ENCODE measurements around the gene STARD10.

Gene STARD10

GRCh38 chr11:72759468-72759985, 34.3 kb downstream of the STARD10 start:
- Histone ChIP-seq H3K27me3 (ENCODE audit: control insufficient read depth in 1 of 2, insufficient read depth in 2 of 2, low read length in 2 of 2) (no peaks in the 10 kb centered on the region), H3K4me3 (ENCODE audit: low read length in 2 of 2) (no peak overlapping the region), H3K27ac (ENCODE audit: low read length) (no peak overlapping the region), H3K9ac (ENCODE audit: low read length in 2 of 2) (no peak overlapping the region), H3K9me3 (ENCODE audit: control insufficient read depth in 2 of 2, low read length in 2 of 2) (no peaks in the 10 kb centered on the region), H3K4me1 (ENCODE audit: control insufficient read depth, insufficient read depth, low read length) (no peaks in the 10 kb centered on the region), H3K36me3 (ENCODE audit: control insufficient read depth in 2 of 2, insufficient read depth in 2 of 2, low read length in 2 of 2) (peaks cover 11 to 16% of the 10 kb centered on the region in 2 donors)

GRCh38 chr11:72758690-72759389, 35.0 kb downstream of the STARD10 start:
- Histone ChIP-seq H3K36me3 (ENCODE audit: control insufficient read depth in 2 of 2, insufficient read depth in 2 of 2, low read length in 2 of 2) (peaks cover 11 to 16% of the 10 kb centered on the region in 2 donors), H3K9ac (ENCODE audit: low read length in 2 of 2) (no peak overlapping the region), H3K9me3 (ENCODE audit: control insufficient read depth in 2 of 2, low read length in 2 of 2) (no peaks in the 10 kb centered on the region), H3K27me3 (ENCODE audit: control insufficient read depth in 1 of 2, insufficient read depth in 2 of 2, low read length in 2 of 2) (no peaks in the 10 kb centered on the region), H3K27ac (ENCODE audit: low read length) (no peak overlapping the region), H3K4me1 (ENCODE audit: control insufficient read depth, insufficient read depth, low read length) (no peaks in the 10 kb centered on the region), H3K4me3 (ENCODE audit: low read length in 2 of 2) (no peak overlapping the region)

- H3K27me3 ChIP-seq (ENCODE audit: control insufficient read depth in 1 of 2, insufficient read depth in 2 of 2, low read length in 2 of 2): no peaks in the 10 kb centered on the region
- no peak overlapping the region for H3K27ac ChIP-seq (ENCODE audit: low read length)
- H3K36me3 ChIP-seq (ENCODE audit: control insufficient read depth in 2 of 2, insufficient read depth in 2 of 2, low read length in 2 of 2): peaks cover 11 to 16% of the 10 kb centered on the region in 2 donors
- H3K9me3 ChIP-seq (ENCODE audit: control insufficient read depth in 2 of 2, low read length in 2 of 2): no peaks in the 10 kb centered on the region
- no peaks in the 10 kb centered on the region for H3K4me1 ChIP-seq (ENCODE audit: control insufficient read depth, insufficient read depth, low read length)
- H3K4me3 ChIP-seq (ENCODE audit: low read length in 2 of 2): no peak overlapping the region
- H3K9ac ChIP-seq (ENCODE audit: low read length in 2 of 2): no peak overlapping the region
Observed at GRCh38 chr11:72758304-72758689, 35.5 kb downstream of the STARD10 start.

- Histone ChIP-seq H3K4me3 (ENCODE audit: low read length in 2 of 2) (no peak overlapping the region), H3K36me3 (ENCODE audit: control insufficient read depth in 2 of 2, insufficient read depth in 2 of 2, low read length in 2 of 2) (peaks cover 11 to 16% of the 10 kb centered on the region in 2 donors), H3K9me3 (ENCODE audit: control insufficient read depth in 2 of 2, low read length in 2 of 2) (no peaks in the 10 kb centered on the region), H3K4me1 (ENCODE audit: control insufficient read depth, insufficient read depth, low read length) (peaks cover 16% of the 10 kb centered on the region), H3K27me3 (ENCODE audit: control insufficient read depth in 1 of 2, insufficient read depth in 2 of 2, low read length in 2 of 2) (no peaks in the 10 kb centered on the region), H3K27ac (ENCODE audit: low read length) (no peak overlapping the region), H3K9ac (ENCODE audit: low read length in 2 of 2) (no peak overlapping the region)
Observed at GRCh38 chr11:72755713-72756285, 38.0 kb downstream of the STARD10 start.

GRCh38 chr11:72754544-72755155, 39.2 kb downstream of the STARD10 start:
- Histone ChIP-seq H3K27ac (ENCODE audit: low read length) (no peak overlapping the region), H3K9ac (ENCODE audit: low read length in 2 of 2) (no peak overlapping the region), H3K9me3 (ENCODE audit: control insufficient read depth in 2 of 2, low read length in 2 of 2) (no peaks in the 10 kb centered on the region), H3K4me3 (ENCODE audit: low read length in 2 of 2) (no peak overlapping the region), H3K27me3 (ENCODE audit: control insufficient read depth in 1 of 2, insufficient read depth in 2 of 2, low read length in 2 of 2) (no peaks in the 10 kb centered on the region), H3K4me1 (ENCODE audit: control insufficient read depth, insufficient read depth, low read length) (peaks cover 16% of the 10 kb centered on the region), H3K36me3 (ENCODE audit: control insufficient read depth in 2 of 2, insufficient read depth in 2 of 2, low read length in 2 of 2) (peaks cover 11 to 16% of the 10 kb centered on the region in 2 donors)

GRCh38 chr11:72754149-72754543, 39.7 kb downstream of the STARD10 start:
- no peaks in the 10 kb centered on the region for H3K9me3 ChIP-seq (ENCODE audit: control insufficient read depth in 2 of 2, low read length in 2 of 2)
- peaks cover 16% of the 10 kb centered on the region for H3K4me1 ChIP-seq (ENCODE audit: control insufficient read depth, insufficient read depth, low read length)
- H3K9ac ChIP-seq (ENCODE audit: low read length in 2 of 2): no peak overlapping the region
- H3K27ac ChIP-seq (ENCODE audit: low read length): no peak overlapping the region
- no peak overlapping the region for H3K4me3 ChIP-seq (ENCODE audit: low read length in 2 of 2)
- H3K36me3 ChIP-seq (ENCODE audit: control insufficient read depth in 2 of 2, insufficient read depth in 2 of 2, low read length in 2 of 2): peaks cover 11 to 16% of the 10 kb centered on the region in 2 donors
- H3K27me3 ChIP-seq (ENCODE audit: control insufficient read depth in 1 of 2, insufficient read depth in 2 of 2, low read length in 2 of 2): no peaks in the 10 kb centered on the region

- Histone ChIP-seq H3K4me1 (ENCODE audit: control insufficient read depth, insufficient read depth, low read length) (peaks cover 16% of the 10 kb centered on the region), H3K4me3 (ENCODE audit: low read length in 2 of 2) (no peak overlapping the region), H3K9ac (ENCODE audit: low read length in 2 of 2) (no peak overlapping the region), H3K27me3 (ENCODE audit: control insufficient read depth in 1 of 2, insufficient read depth in 2 of 2, low read length in 2 of 2) (no peaks in the 10 kb centered on the region), H3K27ac (ENCODE audit: low read length) (no peak overlapping the region), H3K9me3 (ENCODE audit: control insufficient read depth in 2 of 2, low read length in 2 of 2) (no peaks in the 10 kb centered on the region), H3K36me3 (ENCODE audit: control insufficient read depth in 2 of 2, insufficient read depth in 2 of 2, low read length in 2 of 2) (peaks cover 6 to 12% of the 10 kb centered on the region in 2 donors)
Observed at GRCh38 chr11:72753341-72754148, 40.3 kb downstream of the STARD10 start.

GRCh38 chr11:72752088-72752914, 41.5 kb downstream of the STARD10 start, which contains the start of gene ARAP1:
TSS of gene ARAP1 (minus strand) at chr11:72752408. CDS start at chr11:72727128, 25,280 bp downstream.
- peak within 1 kb of the TSS; percentile 72 to 78 for H3K4me3 ChIP-seq (ENCODE audit: low read length in 2 of 2)
- peak within 1 kb of the TSS; percentile 54 to 68 for H3K9ac ChIP-seq (ENCODE audit: low read length in 2 of 2)
- no peaks in the 10 kb centered on the region for H3K27me3 ChIP-seq (ENCODE audit: control insufficient read depth in 1 of 2, insufficient read depth in 2 of 2, low read length in 2 of 2)
- peaks cover 2 to 6% of the 10 kb centered on the region in 2 donors for H3K36me3 ChIP-seq (ENCODE audit: control insufficient read depth in 2 of 2, insufficient read depth in 2 of 2, low read length in 2 of 2)
- no peaks in the 10 kb centered on the region for H3K9me3 ChIP-seq (ENCODE audit: control insufficient read depth in 2 of 2, low read length in 2 of 2)
- peaks cover 16% of the 10 kb centered on the region for H3K4me1 ChIP-seq (ENCODE audit: control insufficient read depth, insufficient read depth, low read length)
- H3K27ac ChIP-seq (ENCODE audit: low read length): no peak within 1 kb of the TSS

- H3K27ac ChIP-seq (ENCODE audit: low read length): no peak overlapping the region
- H3K4me1 ChIP-seq (ENCODE audit: control insufficient read depth, insufficient read depth, low read length): peaks cover 16% of the 10 kb centered on the region
Observed at GRCh38 chr11:72751116-72752087, 42.4 kb downstream of the STARD10 start.

More at GRCh38 chr11:72751116-72752087, 42.4 kb downstream of the STARD10 start:
- Histone ChIP-seq H3K4me3 (ENCODE audit: low read length in 2 of 2) (peak overlapping the region; percentile 72 to 78), H3K36me3 (ENCODE audit: control insufficient read depth in 2 of 2, insufficient read depth in 2 of 2, low read length in 2 of 2) (peaks cover 0 to 3% of the 10 kb centered on the region in 2 donors), H3K9ac (ENCODE audit: low read length in 2 of 2) (peak overlapping the region; percentile 54 to 64), H3K9me3 (ENCODE audit: control insufficient read depth in 2 of 2, low read length in 2 of 2) (no peaks in the 10 kb centered on the region), H3K27me3 (ENCODE audit: control insufficient read depth in 1 of 2, insufficient read depth in 2 of 2, low read length in 2 of 2) (no peaks in the 10 kb centered on the region)
